Naive thymus-derived CD4-positive, alpha-beta T cell (primary cell): ENCODE data around the gene PPP4R3B. TPM values are rescaled to one million over a fixed set of nuclear protein-coding genes. Genes with fewer than 3 reads are reported as not detected.

Source experiments
- ATAC-seq: fragments of 150-1000 bp; cut with Tn5 transposase; 2 replicates; pipeline ENCODE4 v1.10.0; 2021; ENCODE audit warnings: mild to moderate bottlenecking, moderate library complexity
- CTCF ChIA-PET: fragments of 350-600 bp; sonication (Branson Sonifier 250); formaldehyde crosslinking; loops from one replicate; lab custom pipeline; 2021; ENCODE audit warnings: antibody characterized with exemption; lab: Charles Lee
- POLR2A ChIA-PET: fragments of 350-600 bp; sonication (Branson Sonifier 250); formaldehyde crosslinking; loops from one replicate; lab custom pipeline; 2021; ENCODE audit warnings: antibody characterized with exemption, inconsistent platforms; lab: Charles Lee
- DNase-seq, 9 donors: peaks; one replicate each; pipeline versions ENCODE4 v3.0.0 to v3.0.0-alpha.2; 2020 to 2022; ENCODE audit warnings: mixed read lengths in 1 of 9
- H3K27ac ChIP-seq: one replicate; pipeline ENCODE4 v1.7.0; 2013; ENCODE audit warnings: mild to moderate bottlenecking, low read depth, low read length, moderate library complexity
- H3K27me3 ChIP-seq, 2 donors: one replicate each; pipeline ENCODE4 v1.7.0; 2013; ENCODE audit warnings: low read length in 2 of 2, mild to moderate bottlenecking in 2 of 2, moderate library complexity in 2 of 2; ENCODE audit not compliant: control insufficient read depth in 2 of 2, insufficient read depth in 2 of 2
- H3K36me3 ChIP-seq, 3 experiments: 1 replicate in 2 of 3; 2 replicates in 1 of 3; pipeline ENCODE4 v1.7.0; 2013; ENCODE audit warnings: low read length in 3 of 3, mild to moderate bottlenecking in 3 of 3, moderate library complexity in 1 of 3; ENCODE audit not compliant: insufficient read depth in 3 of 3, control insufficient read depth in 2 of 3
- H3K4me1 ChIP-seq, 2 donors: one replicate each; pipeline ENCODE4 v1.7.0; 2013; ENCODE audit warnings: low read length in 2 of 2, mild to moderate bottlenecking in 2 of 2, moderate library complexity in 1 of 2; ENCODE audit not compliant: control insufficient read depth in 2 of 2, insufficient read depth in 2 of 2
- H3K4me3 ChIP-seq: 2 replicates; pipeline ENCODE4 v1.7.0; 2013; ENCODE audit warnings: mild to moderate bottlenecking, low read length
- H3K9me3 ChIP-seq, 3 experiments: 1 replicate in 2 of 3; 2 replicates in 1 of 3; pipeline ENCODE4 v1.7.0; 2013; ENCODE audit warnings: low read length in 3 of 3; ENCODE audit not compliant: control insufficient read depth in 2 of 3
- H3K27ac Mint-ChIP-seq, 9 donors: one replicate each; pipeline ENCODE4 v1.8.0; 2020 to 2022; ENCODE audit warnings: mixed read lengths in 9 of 9, mild to moderate bottlenecking in 8 of 9, moderate library complexity in 5 of 9, inconsistent platforms in 2 of 9
- H3K27me3 Mint-ChIP-seq, 5 donors: one replicate each; pipeline ENCODE4 v1.8.0; 2021 to 2022; ENCODE audit warnings: mixed read lengths in 5 of 5, mild to moderate bottlenecking in 1 of 5
- H3K36me3 Mint-ChIP-seq, 5 donors: one replicate each; pipeline ENCODE4 v1.8.0; 2020 to 2022; ENCODE audit warnings: mixed read lengths in 5 of 5, mild to moderate bottlenecking in 3 of 5, inconsistent platforms in 1 of 5
- H3K4me1 Mint-ChIP-seq, 7 donors: one replicate each; pipeline ENCODE4 v1.8.0; 2020 to 2022; ENCODE audit warnings: mixed read lengths in 7 of 7, mild to moderate bottlenecking in 3 of 7, inconsistent platforms in 1 of 7
- H3K4me3 Mint-ChIP-seq, 10 donors: one replicate each; pipeline ENCODE4 v1.8.0; 2020 to 2022; ENCODE audit warnings: mild to moderate bottlenecking in 10 of 10, mixed read lengths in 10 of 10, moderate library complexity in 6 of 10, inconsistent platforms in 2 of 10
- H3K9me3 Mint-ChIP-seq, 11 donors: one replicate each; pipeline ENCODE4 v1.8.0; 2020 to 2022; ENCODE audit warnings: mixed read lengths in 11 of 11, mild to moderate bottlenecking in 4 of 11, inconsistent platforms in 1 of 11, moderate library complexity in 1 of 11
- intact Hi-C, 2 donors: fragments of 100-400 bp; cut with micrococcal nuclease; formaldehyde crosslinking; loops; one replicate each; pipeline ENCODE4 v1.15.1; 2023
- polyA plus RNA-seq, 2 donors: library from polyadenylated mRNA; unstranded; fragments of 300-500 nt; fragmentation: Illumina TruSeq; gene quantifications; one replicate each; pipeline ENCODE4 v1.2.3, GENCODE V29; 2021
- total RNA-seq, 6 experiments: library from RNA in 5 of 6; stranded (reverse) in 5 of 6; gene quantifications; 1 replicate in 5 of 6; 2 replicates in 1 of 6; pipeline ENCODE4 v1.2.3 and lab custom pipeline; 2021 to 2026

The PPP4R3B gene
- total and polyA plus RNA-seq, 7 experiments from 2014 or later = 65.9 to 113 (median 83.9) TPM

DNA sequence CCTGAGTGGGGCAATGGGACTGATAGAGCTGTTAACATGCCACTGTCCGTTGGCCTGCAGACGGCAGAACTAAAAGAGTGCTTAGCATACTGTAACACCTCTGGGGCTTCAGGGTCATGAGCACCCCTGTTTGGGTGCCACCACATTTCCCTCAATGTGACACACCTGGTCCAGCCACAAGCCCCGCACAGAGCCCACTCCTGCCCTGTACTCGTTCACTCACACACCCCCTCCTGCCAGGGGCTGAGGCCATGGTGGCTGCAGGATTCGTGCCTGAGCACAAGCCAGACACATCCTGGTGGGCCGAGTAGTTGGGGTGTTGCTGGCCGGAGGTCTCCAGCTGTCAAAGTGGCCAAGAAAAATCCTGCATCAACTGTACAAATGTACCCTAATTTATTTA is 4.4 kb upstream of the PPP4R3B start:
- ChIA-PET CTCF (interaction anchor here (0.9 kb wide), 1 partner anchor 12 kb away, joined by 3 read pairs; no protein-coding TSS in a partner anchor), POLR2A (interaction anchor here (1.3 kb wide), 1 partner anchor 91 kb away, joined by 3 read pairs; no protein-coding TSS in a partner anchor)
- peak overlapping the region in 1 of 9 donors; percentile 38 for H3K27ac Mint-ChIP-seq
- H3K4me1 Mint-ChIP-seq = peaks cover 24 to 74% (median 35%) of the 10 kb centered on the region in 7 donors
- Histone ChIP-seq H3K4me3 (no peak overlapping the region), H3K4me1 (peaks cover 30 to 38% of the 10 kb centered on the region in 2 donors), H3K9me3 (no peaks in the 10 kb centered on the region), H3K27ac (no peak overlapping the region), H3K36me3 (peaks cover 0 to 34% (median 3%) of the 10 kb centered on the region in 3 experiments), H3K27me3 (no peaks in the 10 kb centered on the region)
- ATAC-seq (no peak), DNase-seq (no peak)
- H3K36me3 Mint-ChIP-seq = peaks cover 6 to 38% (median 27%) of the 10 kb centered on the region in 5 donors
- peak overlapping the region in 5 of 10 donors; percentile 1 to 76 (median 71) for H3K4me3 Mint-ChIP-seq
- no peaks in the 10 kb centered on the region for H3K9me3 Mint-ChIP-seq
- intact Hi-C loops = no loop called here
- no peaks in the 10 kb centered on the region for H3K27me3 Mint-ChIP-seq

DNA sequence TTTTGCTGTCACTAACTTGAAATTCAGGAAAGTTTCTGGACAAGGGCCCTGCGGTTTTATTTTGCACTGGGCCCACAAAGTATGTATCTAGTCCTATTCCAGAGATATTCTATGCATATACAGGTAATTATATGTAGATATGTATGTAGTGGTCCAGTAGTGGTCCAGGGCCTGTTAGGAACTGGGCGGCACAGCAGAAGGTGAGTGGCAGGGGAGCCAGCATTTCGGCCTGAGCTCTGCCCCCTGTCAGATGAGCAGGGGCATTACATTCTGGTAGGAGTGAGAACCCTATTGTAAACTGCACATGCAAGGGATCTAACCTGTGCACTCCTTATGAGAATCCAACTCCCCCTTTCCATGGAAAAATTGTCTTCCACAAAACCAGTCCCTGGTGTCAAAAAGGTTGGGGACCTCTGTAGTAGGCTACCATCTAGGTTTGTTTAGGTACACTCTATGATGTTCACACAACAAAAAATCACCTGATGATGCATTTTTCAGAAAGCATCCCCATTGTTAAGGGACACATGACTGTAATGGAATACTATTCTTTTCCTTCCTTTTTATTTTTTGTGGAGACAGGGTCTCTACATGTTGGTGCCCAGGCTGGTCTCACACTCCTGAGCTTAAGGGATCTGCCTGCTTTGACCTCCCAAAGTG is 2.8 kb upstream of the PPP4R3B start:
- ATAC-seq (no peak), DNase-seq (no peak)
- Mint-ChIP-seq H3K27me3 (no peaks in the 10 kb centered on the region), H3K27ac (peak overlapping the region in 4 of 9 donors; percentile 42 to 69 (median 58)), H3K4me3 (peak overlapping the region in 4 of 10 donors; percentile 53 to 76 (median 69)), H3K36me3 (peaks cover 4 to 36% (median 16%) of the 10 kb centered on the region in 5 donors), H3K4me1 (peaks cover 17 to 69% (median 39%) of the 10 kb centered on the region in 7 donors), H3K9me3 (no peaks in the 10 kb centered on the region)
- intact Hi-C loops = no loop called here
- Histone ChIP-seq H3K9me3 (no peaks in the 10 kb centered on the region), H3K4me3 (no peak overlapping the region), H3K27me3 (no peaks in the 10 kb centered on the region), H3K27ac (peak overlapping the region; percentile 36), H3K36me3 (peaks cover 0 to 25% (median 0%) of the 10 kb centered on the region in 3 experiments), H3K4me1 (peaks cover 40 to 42% of the 10 kb centered on the region in 2 donors)
- ChIA-PET POLR2A (interaction anchor here (0.6 to 4.1 kb wide), 5 partner anchors 13 to 100 kb away, joined by 3 to 95 read pairs (median 3); partner anchors contain the start of gene CFAP36), CTCF (interaction anchor here (0.5 kb wide), 1 partner anchor 111 kb away, joined by 3 read pairs; no protein-coding TSS in a partner anchor)

DNA sequence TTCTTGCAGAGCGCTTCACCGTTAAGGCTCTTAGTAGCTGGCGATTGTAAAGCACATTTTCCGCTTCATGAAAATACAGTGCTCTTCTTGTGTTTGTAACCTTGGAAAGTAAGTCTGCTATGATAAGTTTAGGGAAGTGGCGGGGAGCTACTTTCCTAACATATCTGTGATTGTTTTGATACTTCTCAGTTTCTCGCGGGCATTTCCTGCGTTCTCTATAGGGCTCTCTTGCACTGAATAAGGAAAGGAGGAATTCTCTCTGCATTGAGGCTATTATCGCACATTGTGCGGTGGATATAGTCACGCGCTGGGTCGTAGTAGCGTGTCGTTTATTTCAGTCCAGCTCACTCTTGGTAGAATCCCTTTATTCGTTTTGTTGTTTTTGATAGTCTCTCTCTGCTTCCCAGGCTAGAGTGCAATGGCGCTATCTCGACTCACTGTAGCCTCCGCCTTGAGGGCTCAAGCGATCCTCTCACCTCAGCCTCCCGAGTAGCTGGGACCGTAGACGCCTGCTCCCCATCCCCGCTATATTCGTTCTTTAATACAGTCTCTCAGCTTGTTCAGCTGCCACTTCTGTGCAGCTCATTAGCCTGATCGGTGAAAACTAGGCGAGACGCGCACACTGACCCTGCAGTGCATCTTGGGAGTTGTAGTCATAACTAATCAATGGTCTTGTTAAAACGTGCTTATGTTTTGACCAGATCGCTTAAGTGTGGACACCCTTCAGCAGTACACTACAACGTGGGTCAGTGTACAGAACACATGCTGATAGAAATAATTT is 1.0 kb upstream of the PPP4R3B start:
- ChIA-PET CTCF (interaction anchor here (0.6 kb wide), 1 partner anchor 16 kb away, joined by 4 read pairs; no protein-coding TSS in a partner anchor), POLR2A (interaction anchor here (0.6 to 4.1 kb wide), 26 partner anchors 7 to 1623 kb away, joined by 3 to 95 read pairs (median 4); partner anchors contain the start of genes ACYP2, CCDC88A, CFAP36 and EML6)
- H3K4me1 Mint-ChIP-seq = peaks cover 22 to 71% (median 33%) of the 10 kb centered on the region in 7 donors
- Histone ChIP-seq H3K27ac (peak overlapping the region; percentile 98), H3K4me1 (peaks cover 40 to 45% of the 10 kb centered on the region in 2 donors), H3K36me3 (peaks cover 0 to 26% (median 0%) of the 10 kb centered on the region in 3 experiments), H3K27me3 (no peaks in the 10 kb centered on the region), H3K4me3 (peak overlapping the region; percentile 81), H3K9me3 (no peaks in the 10 kb centered on the region)
- intact Hi-C loops = loop anchor here (1.0 to 10.0 kb wide), 6 partner anchors 14 to 1850 kb away; partner anchors contain the start of gene EML6 (in 1 of the 2)
- ATAC-seq (no peak), DNase-seq (peak; percentile 25 to 63 (median 52))
- H3K9me3 Mint-ChIP-seq = no peaks in the 10 kb centered on the region
- H3K27me3 Mint-ChIP-seq = no peaks in the 10 kb centered on the region
- peaks cover 6 to 37% (median 21%) of the 10 kb centered on the region in 5 donors for H3K36me3 Mint-ChIP-seq
- H3K4me3 Mint-ChIP-seq = no peak overlapping the region
- no peak overlapping the region for H3K27ac Mint-ChIP-seq

DNA sequence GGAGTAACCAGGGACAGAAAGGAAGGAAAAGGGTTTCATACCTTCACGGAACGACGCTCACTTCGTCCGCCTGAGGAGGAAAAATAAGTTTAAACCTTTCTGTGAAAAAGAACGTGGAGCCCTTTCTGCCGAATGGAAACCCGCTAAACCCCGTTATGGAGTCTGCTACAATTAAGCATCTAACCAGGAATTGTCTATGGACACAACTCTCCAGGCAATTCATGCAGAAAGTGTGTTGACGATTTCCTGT is 528 bp upstream of the PPP4R3B start:
- Histone ChIP-seq H3K4me1 (peaks cover 37 to 46% of the 10 kb centered on the region in 2 donors), H3K4me3 (peak overlapping the region; percentile 81), H3K36me3 (peaks cover 0 to 26% (median 0%) of the 10 kb centered on the region in 3 experiments), H3K27ac (peak overlapping the region; percentile 98), H3K27me3 (no peaks in the 10 kb centered on the region), H3K9me3 (no peaks in the 10 kb centered on the region)
- no peak for ATAC-seq
- Mint-ChIP-seq H3K4me3 (no peak overlapping the region), H3K36me3 (peaks cover 6 to 37% (median 20%) of the 10 kb centered on the region in 5 donors), H3K9me3 (no peaks in the 10 kb centered on the region), H3K27ac (no peak overlapping the region), H3K27me3 (no peaks in the 10 kb centered on the region), H3K4me1 (peaks cover 28 to 71% (median 33%) of the 10 kb centered on the region in 7 donors)
- ChIA-PET POLR2A (interaction anchor here (0.6 to 4.1 kb wide), 26 partner anchors 8 to 1623 kb away, joined by 3 to 95 read pairs (median 4); partner anchors contain the start of genes ACYP2, CCDC88A, CFAP36 and EML6), CTCF (no interaction called here)
- intact Hi-C loops = loop anchor here (1.0 to 10.0 kb wide), 6 partner anchors 15 to 1849 kb away; partner anchors contain the start of gene EML6 (in 1 of the 2)
- no peak for DNase-seq

DNA sequence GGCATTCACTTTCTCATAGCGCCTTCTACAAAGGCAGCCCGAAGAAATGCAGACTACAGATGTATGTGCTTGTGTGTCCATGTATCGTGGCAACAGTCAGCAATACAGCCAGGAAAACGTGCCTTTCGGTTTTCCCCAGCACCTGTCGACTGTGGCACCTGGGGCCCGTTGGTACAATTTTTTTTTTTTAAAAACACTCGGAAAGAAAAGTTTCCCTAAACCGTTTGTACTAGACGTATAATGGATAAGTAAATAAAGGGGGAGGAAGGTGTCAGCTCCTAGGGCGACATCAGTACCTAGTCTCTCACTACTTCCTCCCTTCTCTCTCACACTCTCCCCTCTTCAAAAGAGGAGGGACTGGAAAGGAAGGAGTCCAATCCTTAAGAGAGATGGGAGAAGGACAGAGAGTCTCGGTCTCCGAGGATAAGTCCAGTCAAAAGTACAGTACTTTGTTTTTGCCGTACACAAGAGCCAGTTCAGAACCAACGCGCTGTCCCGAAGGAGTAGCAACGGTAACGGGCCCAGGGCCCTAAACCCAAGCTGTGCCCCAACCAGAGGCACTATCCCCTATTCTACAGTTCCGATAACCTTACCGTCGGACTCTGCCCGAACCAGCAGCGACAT is 759 bp downstream of the PPP4R3B start:
- Mint-ChIP-seq H3K9me3 (no peaks in the 10 kb centered on the region), H3K4me1 (peaks cover 20 to 60% (median 32%) of the 10 kb centered on the region in 7 donors), H3K4me3 (no peak overlapping the region), H3K36me3 (peaks cover 0 to 30% (median 11%) of the 10 kb centered on the region in 5 donors), H3K27ac (no peak overlapping the region), H3K27me3 (no peaks in the 10 kb centered on the region)
- Histone ChIP-seq H3K27ac (peak overlapping the region; percentile 99), H3K27me3 (no peaks in the 10 kb centered on the region), H3K4me3 (peak overlapping the region; percentile 83), H3K4me1 (peaks cover 28 to 42% of the 10 kb centered on the region in 2 donors), H3K9me3 (no peaks in the 10 kb centered on the region), H3K36me3 (peaks cover 0 to 36% (median 0%) of the 10 kb centered on the region in 3 experiments)
- DNase-seq = peak; percentile 14 to 81 (median 44)
- ATAC-seq = peak; percentile 11
- intact Hi-C loops = loop anchor here (1.0 to 10.0 kb wide), 20 partner anchors 7 to 1849 kb away; partner anchors contain the start of genes CCDC88A (in 2 of the 2), CFAP36 (in 2 of the 2), CLHC1 (in 2 of the 2) and ERLEC1 (in 2 of the 2)
- POLR2A ChIA-PET = interaction anchor here (0.7 to 4.1 kb wide), 10 partner anchors 8 to 197 kb away, joined by 3 to 95 read pairs (median 6); partner anchors contain the start of genes CCDC88A and CFAP36
- CTCF ChIA-PET = interaction anchor here (1.0 to 1.3 kb wide), 2 partner anchors 13 to 96 kb away, joined by 3 to 4 read pairs; no protein-coding TSS in a partner anchor
